Measurements from ENCODE around the gene RAB4B. TPM values are rescaled to one million over a fixed set of nuclear protein-coding genes. Genes with fewer than 3 reads are reported as not detected.
"Not testable (repeated sequence)": the region's sequence is repeated elsewhere in the genome, so short reads cannot be mapped to it uniquely, and the experiment has no call there.

The RAB4B gene
- total RNA-seq, 2 donors from 2014 or later: 14.6 to 23.6 TPM

- not testable (repeated sequence) for H3K36me3 ChIP-seq, H3K27me3 ChIP-seq, H3K9me3 ChIP-seq
- TF ChIP-seq CTCF (IDR thresholded peaks at IDR 0.05): peak in 1 of 2 donors; percentile 49
- Histone ChIP-seq H3K27ac (peak overlapping the region in 1 of 2 donors; percentile 31), H3K4me3 (peak overlapping the region in 1 of 2 donors; percentile 44), H3K4me1 (peaks cover 0 to 33% of the 10 kb centered on the region in 2 donors)
- peak; percentile 76 for DNase-seq (ENCODE audit: low spot score)
Measured at GRCh38 chr19:40818480-40819399, 40.7 kb downstream of the RAB4B start.

DNA sequence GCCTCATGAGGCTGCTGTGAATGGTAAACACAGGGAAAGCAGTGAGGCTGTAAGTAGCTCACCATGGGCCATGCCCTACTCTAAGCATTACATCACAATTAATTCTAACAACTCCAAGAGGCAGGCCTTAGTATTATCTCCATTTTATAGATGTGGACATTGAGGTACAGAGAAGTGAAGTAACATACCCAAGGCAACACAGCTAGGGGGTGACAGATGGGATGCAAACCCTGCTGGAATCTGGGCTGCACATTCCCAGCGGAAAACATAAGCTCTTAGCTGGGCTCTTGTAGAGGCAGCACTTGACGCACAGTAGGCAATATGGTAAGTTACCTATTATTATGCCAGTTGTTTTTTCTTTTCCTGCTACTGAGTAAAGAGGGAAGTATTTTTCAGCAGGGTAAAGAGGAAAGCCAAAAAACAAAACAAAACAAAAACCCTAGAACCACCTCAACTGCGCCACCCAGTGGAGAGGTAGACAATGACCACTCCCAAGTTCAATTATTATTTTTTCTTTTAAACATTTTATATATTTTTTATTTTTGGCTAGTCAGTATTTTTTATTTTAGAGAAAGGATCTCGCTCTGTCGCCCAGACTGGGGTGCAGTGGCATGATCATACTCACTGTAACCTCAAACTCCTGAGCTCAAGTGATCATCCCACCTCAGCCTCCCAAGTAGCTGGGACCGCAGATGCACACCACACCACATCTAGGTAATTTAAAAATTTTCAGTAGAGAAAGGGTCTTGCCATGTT is 41.6 kb downstream of the RAB4B start:
- not testable (repeated sequence) for H3K27me3 ChIP-seq, H3K9me3 ChIP-seq, H3K36me3 ChIP-seq, H3K4me3 ChIP-seq, H3K27ac ChIP-seq
- TF ChIP-seq CTCF (IDR thresholded peaks at IDR 0.05): peak; percentile 80 to 87
- peaks cover 0 to 33% of the 10 kb centered on the region in 2 donors for H3K4me1 ChIP-seq
- peak; percentile 60 for DNase-seq (ENCODE audit: low spot score)

DNA sequence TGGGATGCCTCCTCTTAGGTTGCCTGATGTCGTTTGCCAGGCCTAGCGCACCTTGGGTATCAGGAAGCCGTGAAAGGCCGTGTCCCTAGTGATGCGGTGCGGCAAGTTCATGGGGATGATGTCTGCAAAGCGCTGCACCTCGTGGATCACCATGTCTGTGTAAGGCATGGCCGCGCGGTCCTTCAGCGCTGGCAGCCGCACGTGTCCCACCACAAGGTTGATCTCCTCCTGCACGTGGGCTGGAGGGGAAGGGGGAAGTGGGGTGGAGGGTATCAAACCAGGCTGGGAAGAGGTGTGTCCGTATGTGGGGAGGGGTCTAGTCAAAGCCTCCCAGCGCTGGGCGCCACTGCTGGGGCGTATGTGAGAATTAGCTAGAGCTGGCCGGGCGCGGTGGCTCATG is 44.1 kb downstream of the RAB4B start:
- Histone ChIP-seq H3K27me3 (no peaks in the 10 kb centered on the region), H3K36me3 (no peaks in the 10 kb centered on the region), H3K27ac (no peak overlapping the region), H3K4me1 (peaks cover 0 to 33% of the 10 kb centered on the region in 2 donors), H3K4me3 (no peak overlapping the region), H3K9me3 (no peaks in the 10 kb centered on the region)
- no peak for TF ChIP-seq CTCF (IDR thresholded peaks at IDR 0.05)
- DNase-seq (ENCODE audit: low spot score): no peak

DNA sequence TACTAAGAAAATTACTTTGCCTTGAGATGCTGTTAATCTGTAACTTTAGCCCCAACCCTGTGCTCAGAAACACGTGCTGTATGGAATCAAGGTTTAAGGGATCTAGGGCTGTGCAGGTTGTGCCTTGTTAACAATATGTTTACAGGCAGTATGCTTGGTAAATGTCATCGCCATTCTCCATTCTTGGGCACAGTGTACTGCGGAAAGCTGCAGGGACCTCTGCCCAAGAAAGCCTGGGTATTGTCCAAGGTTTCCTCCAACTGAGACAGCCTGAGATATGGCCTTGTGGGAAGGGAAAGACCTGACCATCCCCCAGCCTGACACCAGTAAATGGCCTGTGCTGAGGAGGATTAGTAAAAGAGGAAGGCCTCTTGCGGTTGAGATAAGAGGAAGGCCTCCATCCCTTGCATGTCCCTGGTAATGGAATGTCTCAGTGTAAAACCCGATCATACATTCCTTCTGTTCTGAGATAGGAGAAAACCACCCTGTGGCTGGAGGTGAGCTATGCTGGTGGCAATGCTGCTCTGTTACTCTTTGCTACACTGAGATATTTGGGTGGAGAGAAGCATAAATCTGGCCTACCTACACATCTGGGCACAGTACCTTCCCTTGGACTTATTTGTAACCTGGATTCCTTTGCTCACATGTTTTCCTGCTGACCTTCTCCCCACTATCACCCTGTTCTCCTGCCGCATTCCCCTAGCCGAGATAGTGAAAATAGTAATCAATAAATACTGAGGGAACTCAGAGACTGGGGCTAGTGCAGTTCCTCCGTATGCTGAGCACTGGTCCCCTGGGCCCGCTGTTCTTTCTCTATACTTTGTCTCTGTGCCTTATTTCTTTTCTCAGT is 44.9 kb downstream of the RAB4B start:
- H3K4me3 ChIP-seq; H3K36me3 ChIP-seq; H3K9me3 ChIP-seq; H3K27me3 ChIP-seq; DNase-seq (ENCODE audit: low spot score): not testable (repeated sequence)
- Histone ChIP-seq H3K27ac (peak overlapping the region in 1 of 2 donors; percentile 17), H3K4me1 (peaks cover 0 to 33% of the 10 kb centered on the region in 2 donors)

DNA sequence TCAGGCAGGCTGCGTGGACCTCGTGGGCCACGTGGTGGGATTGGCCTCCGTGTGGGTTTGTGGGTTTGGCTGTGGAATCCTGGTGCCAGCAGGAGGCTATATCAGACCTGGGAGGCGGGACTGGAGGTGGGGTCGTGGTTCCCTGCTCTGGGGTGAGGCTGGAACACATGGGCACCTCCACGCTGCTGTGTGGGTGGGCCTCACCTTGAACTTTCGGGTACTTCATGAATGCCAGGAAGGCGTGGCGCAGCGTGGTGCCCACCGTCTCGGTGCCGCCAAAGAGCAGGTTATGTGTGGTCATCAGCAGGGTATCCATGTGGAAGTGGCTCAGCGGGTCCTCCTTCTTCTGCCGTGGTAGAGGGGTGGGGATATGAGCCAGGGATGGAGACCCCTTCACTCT is 46.9 kb downstream of the RAB4B start:
- H3K4me1 ChIP-seq: peaks cover 0 to 18% of the 10 kb centered on the region in 2 donors
- H3K36me3 ChIP-seq; H3K4me3 ChIP-seq; H3K27me3 ChIP-seq; DNase-seq (ENCODE audit: low spot score); H3K27ac ChIP-seq; H3K9me3 ChIP-seq: not testable (repeated sequence)

DNA sequence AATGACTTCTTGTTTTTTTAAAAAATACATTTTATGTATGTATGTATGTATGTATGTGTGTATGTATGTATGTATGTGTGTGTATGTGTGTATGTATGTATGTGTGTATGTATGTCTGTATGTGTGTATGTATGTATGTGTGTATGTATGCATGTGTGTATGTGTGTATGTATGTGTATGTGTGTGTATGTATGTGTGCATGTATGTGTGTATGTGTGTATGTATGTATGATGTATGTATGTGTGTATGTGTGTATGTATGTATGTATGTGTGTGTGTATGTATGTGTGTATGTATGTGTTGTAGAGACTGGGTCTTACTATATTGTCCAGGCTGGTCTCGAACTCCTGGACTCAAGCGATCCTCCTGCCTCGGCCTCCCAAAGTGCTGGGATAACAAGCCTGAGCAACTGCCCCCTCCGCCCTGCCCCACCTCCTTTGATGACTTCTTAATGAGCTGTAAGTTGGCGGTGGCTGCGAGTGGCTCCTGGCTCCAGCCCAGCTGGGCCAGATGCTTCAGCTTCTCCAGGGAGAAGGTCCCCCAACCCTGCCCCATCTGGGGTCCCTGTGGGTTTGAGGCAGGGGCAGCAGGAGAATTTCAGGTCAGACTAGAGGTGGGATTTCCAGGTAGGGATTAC is 47.5 kb downstream of the RAB4B start:
- not testable (repeated sequence) for H3K27me3 ChIP-seq; H3K9me3 ChIP-seq; H3K27ac ChIP-seq; H3K36me3 ChIP-seq; DNase-seq (ENCODE audit: low spot score); H3K4me3 ChIP-seq
- peaks cover 0 to 15% of the 10 kb centered on the region in 2 donors for H3K4me1 ChIP-seq

DNA sequence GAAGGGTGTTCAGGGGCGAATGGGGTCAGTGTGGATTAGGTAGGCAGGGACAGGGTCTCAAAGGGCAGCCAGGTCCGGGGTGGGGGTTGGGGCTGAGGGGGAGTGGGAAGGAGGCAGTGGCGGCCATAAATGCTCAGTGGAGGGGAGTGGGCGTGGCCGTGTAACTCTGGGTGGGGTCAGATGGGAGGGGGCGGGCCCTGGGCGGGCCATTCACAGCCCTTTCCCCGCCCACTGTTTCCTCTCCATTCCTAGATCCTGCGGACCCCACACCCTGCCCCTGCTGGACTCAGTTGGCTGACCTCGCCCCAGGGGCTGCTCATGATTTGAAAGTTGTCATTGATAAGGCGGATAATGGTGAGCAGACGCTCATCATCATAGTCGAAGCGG is 48.3 kb downstream of the RAB4B start:
- H3K9me3 ChIP-seq; H3K4me3 ChIP-seq; DNase-seq (ENCODE audit: low spot score); H3K36me3 ChIP-seq; H3K27ac ChIP-seq; H3K27me3 ChIP-seq: not testable (repeated sequence)
- peaks cover 0 to 15% of the 10 kb centered on the region in 2 donors for H3K4me1 ChIP-seq

DNA sequence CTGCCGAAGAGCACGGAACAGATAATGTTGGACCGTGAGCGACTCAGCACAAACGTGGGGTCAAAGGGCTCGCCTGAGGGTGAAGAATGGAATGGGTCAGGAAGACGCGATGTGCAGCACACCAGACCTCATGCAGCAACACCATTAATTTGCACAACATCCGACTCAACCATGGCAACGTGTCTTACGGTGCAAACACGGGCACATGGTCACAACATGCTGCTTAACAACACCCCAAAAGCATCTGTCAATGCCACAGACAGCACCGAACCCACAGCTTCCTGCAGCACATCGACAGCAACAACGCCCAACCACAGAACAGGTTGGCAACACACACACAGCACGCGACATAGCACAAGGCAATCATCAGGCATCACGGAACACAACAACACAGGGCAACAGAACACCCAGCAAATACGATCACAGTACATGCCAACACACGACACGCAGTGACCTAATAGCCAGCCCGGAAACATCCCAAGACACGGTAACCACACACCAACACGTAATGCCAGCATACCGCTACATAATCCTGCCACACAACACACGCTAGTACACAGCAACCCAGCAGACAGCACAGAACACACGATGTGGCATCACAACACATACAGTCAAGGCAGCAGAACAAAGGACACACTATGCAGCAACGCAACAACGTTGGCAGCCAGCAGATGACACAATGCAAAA is 48.8 kb downstream of the RAB4B start:
- not testable (repeated sequence) for DNase-seq (ENCODE audit: low spot score); H3K27me3 ChIP-seq; H3K4me3 ChIP-seq; H3K27ac ChIP-seq; H3K36me3 ChIP-seq; H3K9me3 ChIP-seq
- H3K4me1 ChIP-seq: peaks cover 0 to 15% of the 10 kb centered on the region in 2 donors

Data from right atrium auricular region (tissue), 2 donors.